ENCODE measurements around the gene KLRG1. TPM values are rescaled to one million over a fixed set of nuclear protein-coding genes. Genes with fewer than 3 reads are reported as not detected.

The KLRG1 gene
- total and polyA plus RNA-seq, 4 experiments from 2014 or later, result 51.2 to 161 (median 77.4) TPM

DNA sequence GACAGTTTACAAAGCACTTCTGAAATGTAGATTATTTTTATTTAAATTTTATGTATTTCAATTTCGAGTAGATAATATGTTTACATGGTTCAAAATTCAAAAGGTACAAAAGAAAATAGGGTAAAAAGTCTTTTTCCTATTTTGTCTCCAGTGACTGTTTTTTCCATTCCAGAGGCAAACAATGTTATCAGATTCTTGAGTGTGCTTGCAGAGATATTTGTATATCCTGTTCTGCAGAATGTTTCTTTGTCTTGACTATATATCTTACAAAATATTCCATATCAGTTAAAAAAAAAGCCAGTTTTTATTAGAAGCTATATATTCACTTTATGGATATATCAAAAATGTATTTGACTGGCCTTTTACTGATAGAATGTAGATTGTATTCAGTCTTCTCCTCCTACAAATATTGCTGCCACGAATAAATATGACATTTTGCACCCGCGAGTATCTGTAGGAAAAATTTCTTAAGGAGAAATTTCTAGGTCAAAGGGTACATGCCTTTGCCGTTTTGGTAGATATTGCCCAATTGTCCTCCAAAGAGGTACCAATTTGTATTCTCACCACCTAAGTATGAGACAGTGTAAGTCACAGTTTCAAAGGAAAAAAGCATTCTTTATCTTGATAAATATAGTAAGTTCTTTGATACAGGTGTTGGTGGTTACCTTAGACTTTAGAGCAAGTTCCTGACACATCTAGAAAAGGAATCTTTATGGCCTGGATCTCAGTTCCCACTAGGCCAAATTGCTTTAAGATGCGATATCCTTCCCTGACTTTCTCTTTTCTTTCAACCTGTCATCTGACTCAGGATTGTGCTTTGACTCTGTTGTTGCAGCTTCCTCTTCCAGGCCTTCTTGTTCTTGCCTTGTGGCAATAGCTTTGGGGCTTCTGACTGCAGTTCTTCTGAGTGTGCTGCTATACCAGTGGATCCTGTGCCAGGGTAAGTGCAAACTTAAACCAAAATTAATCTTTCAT lies 2.3 kb downstream of the KLRG1 start:
- Histone ChIP-seq H3K27me3 (ENCODE audit: insufficient read depth, low read length) (no peaks in the 10 kb centered on the region), H3K9me3 (ENCODE audit: control insufficient read depth in 1 of 2, low read length in 2 of 2) (no peaks in the 10 kb centered on the region), H3K36me3 (ENCODE audit: insufficient read depth, low read length) (no peaks in the 10 kb centered on the region), H3K4me3 (ENCODE audit: low read length in 2 of 2) (peak overlapping the region in 1 of 2 donors; percentile 40), H3K4me1 (ENCODE audit: insufficient read depth, low read length) (peaks cover 86% of the 10 kb centered on the region), H3K27ac (ENCODE audit: low read depth, low read length) (peak overlapping the region; percentile 40)
- peaks cover 54 to 77% (median 66%) of the 10 kb centered on the region in 4 donors for H3K4me1 Mint-ChIP-seq
- H3K4me3 Mint-ChIP-seq, result peak overlapping the region; percentile 82 to 95 (median 93)
- H3K9me3 Mint-ChIP-seq, result peaks cover 0 to 2% (median under 1%) of the 10 kb centered on the region in 8 donors
- DNase-seq, result peak; percentile 20 to 50 (median 24)
- ChIA-PET CTCF (ENCODE audit: partially characterized antibody) (interaction anchor here (0.9 to 2.4 kb wide), 11 partner anchors 22 to 47 kb away, joined by 3 to 19 read pairs (median 4); partner anchors contain the start of gene M6PR), POLR2A (ENCODE audit: partially characterized antibody) (interaction anchor here (1.0 to 3.3 kb wide), 12 partner anchors 11 to 47 kb away, joined by 3 to 23 read pairs (median 6); partner anchors contain the start of gene M6PR)
- peak overlapping the region; percentile 81 to 95 (median 90) for H3K27ac Mint-ChIP-seq
- no peaks in the 10 kb centered on the region for H3K27me3 Mint-ChIP-seq
- peaks cover 17 to 33% of the 10 kb centered on the region in 2 donors for H3K36me3 Mint-ChIP-seq
- intact Hi-C loops (cut with micrococcal nuclease), result no loop called here

DNA sequence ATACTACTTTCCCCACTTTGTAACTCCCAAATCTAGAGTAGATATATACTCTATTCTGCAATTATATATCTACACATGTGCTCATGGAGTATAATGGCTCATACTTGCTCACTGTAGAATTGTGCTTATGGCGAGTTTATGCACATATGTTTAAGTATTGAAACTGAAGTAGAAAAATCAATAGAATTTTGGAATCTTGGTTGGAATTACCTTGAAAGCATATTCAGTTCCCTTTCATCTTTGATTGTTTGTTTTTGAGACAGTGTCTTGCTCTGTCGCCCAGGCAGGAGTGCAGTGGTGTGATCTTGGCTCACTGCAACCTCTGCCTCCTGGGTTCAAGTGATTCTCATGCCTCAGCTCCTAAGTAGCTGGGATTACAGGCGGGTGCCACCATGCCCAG lies 4.5 kb downstream of the KLRG1 start:
- H3K4me3 ChIP-seq (ENCODE audit: low read length in 2 of 2), result no peak overlapping the region
- Mint-ChIP-seq H3K36me3 (peaks cover 29 to 46% of the 10 kb centered on the region in 2 donors), H3K27me3 (no peaks in the 10 kb centered on the region), H3K4me1 (peaks cover 45 to 73% (median 59%) of the 10 kb centered on the region in 4 donors), H3K4me3 (peak overlapping the region; percentile 68 to 95 (median 86)), H3K9me3 (peaks cover 0 to 3% (median 0%) of the 10 kb centered on the region in 8 donors), H3K27ac (peak overlapping the region in 6 of 7 donors; percentile 87 to 91 (median 88))
- H3K36me3 ChIP-seq (ENCODE audit: insufficient read depth, low read length), result no peaks in the 10 kb centered on the region
- ChIA-PET CTCF (ENCODE audit: partially characterized antibody) (interaction anchor here (1.0 to 1.9 kb wide), 3 partner anchors 41 to 45 kb away, joined by 3 to 6 read pairs (median 6); no protein-coding TSS in a partner anchor), POLR2A (ENCODE audit: partially characterized antibody) (interaction anchor here (0.7 to 3.3 kb wide), 7 partner anchors 13 to 43 kb away, joined by 3 to 23 read pairs (median 4); no protein-coding TSS in a partner anchor)
- H3K27ac ChIP-seq (ENCODE audit: low read depth, low read length), result peak overlapping the region; percentile 27
- H3K4me1 ChIP-seq (ENCODE audit: insufficient read depth, low read length), result peaks cover 82% of the 10 kb centered on the region
- intact Hi-C loops (cut with micrococcal nuclease), result no loop called here
- DNase-seq, result no peak
- no peaks in the 10 kb centered on the region for H3K27me3 ChIP-seq (ENCODE audit: insufficient read depth, low read length)
- H3K9me3 ChIP-seq (ENCODE audit: control insufficient read depth in 1 of 2, low read length in 2 of 2), result no peaks in the 10 kb centered on the region

DNA sequence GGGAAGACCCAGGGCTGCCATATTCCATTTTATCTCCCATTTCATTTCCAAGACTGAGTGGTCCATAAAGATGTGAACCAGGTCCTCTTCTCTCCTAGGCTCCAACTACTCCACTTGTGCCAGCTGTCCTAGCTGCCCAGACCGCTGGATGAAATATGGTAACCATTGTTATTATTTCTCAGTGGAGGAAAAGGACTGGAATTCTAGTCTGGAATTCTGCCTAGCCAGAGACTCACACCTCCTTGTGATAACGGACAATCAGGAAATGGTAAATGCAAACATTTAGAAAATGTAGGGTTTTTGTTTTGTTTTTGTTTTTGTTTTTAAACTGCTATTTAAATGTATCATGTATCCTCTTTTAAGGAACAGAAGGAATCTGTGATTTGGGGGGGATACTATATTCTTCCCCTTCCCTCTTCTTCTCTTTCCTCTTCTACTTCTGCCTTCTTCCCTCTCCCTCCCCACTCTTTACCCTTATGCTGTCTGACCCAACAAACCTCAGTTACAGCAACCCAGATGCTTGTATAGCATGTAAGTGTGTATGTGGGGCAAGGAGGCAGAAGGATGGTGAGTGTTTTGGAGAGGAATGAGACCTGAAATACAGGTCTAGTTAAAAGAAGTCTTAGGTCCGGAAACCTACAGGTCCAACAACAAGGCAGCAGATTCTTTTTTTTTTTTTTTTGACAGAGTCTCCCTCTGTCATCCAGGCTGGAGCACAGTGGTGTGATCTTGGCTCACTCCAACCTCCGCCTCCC lies 5.9 kb downstream of the KLRG1 start:
- Mint-ChIP-seq H3K9me3 (peaks cover 0 to 3% (median 0%) of the 10 kb centered on the region in 8 donors), H3K27ac (peak overlapping the region; percentile 87 to 91 (median 88)), H3K36me3 (peaks cover 42 to 55% of the 10 kb centered on the region in 2 donors), H3K4me3 (peak overlapping the region; percentile 68 to 95 (median 86)), H3K4me1 (peaks cover 45 to 74% (median 61%) of the 10 kb centered on the region in 4 donors), H3K27me3 (no peaks in the 10 kb centered on the region)
- Histone ChIP-seq H3K27me3 (ENCODE audit: insufficient read depth, low read length) (no peaks in the 10 kb centered on the region), H3K9me3 (ENCODE audit: control insufficient read depth in 1 of 2, low read length in 2 of 2) (no peaks in the 10 kb centered on the region), H3K4me3 (ENCODE audit: low read length in 2 of 2) (peak overlapping the region in 1 of 2 donors; percentile 12), H3K27ac (ENCODE audit: low read depth, low read length) (peak overlapping the region; percentile 27), H3K4me1 (ENCODE audit: insufficient read depth, low read length) (peaks cover 82% of the 10 kb centered on the region), H3K36me3 (ENCODE audit: insufficient read depth, low read length) (no peaks in the 10 kb centered on the region)
- ChIA-PET POLR2A (ENCODE audit: partially characterized antibody) (interaction anchor here (1.3 to 2.8 kb wide), 5 partner anchors 15 to 44 kb away, joined by 4 to 32 read pairs (median 11); partner anchors contain the start of gene M6PR), CTCF (ENCODE audit: partially characterized antibody) (interaction anchor here (1.3 kb wide), 1 partner anchor 12 kb away, joined by 3 read pairs; no protein-coding TSS in a partner anchor)
- intact Hi-C loops (cut with micrococcal nuclease), result no loop called here
- DNase-seq, result no peak

DNA sequence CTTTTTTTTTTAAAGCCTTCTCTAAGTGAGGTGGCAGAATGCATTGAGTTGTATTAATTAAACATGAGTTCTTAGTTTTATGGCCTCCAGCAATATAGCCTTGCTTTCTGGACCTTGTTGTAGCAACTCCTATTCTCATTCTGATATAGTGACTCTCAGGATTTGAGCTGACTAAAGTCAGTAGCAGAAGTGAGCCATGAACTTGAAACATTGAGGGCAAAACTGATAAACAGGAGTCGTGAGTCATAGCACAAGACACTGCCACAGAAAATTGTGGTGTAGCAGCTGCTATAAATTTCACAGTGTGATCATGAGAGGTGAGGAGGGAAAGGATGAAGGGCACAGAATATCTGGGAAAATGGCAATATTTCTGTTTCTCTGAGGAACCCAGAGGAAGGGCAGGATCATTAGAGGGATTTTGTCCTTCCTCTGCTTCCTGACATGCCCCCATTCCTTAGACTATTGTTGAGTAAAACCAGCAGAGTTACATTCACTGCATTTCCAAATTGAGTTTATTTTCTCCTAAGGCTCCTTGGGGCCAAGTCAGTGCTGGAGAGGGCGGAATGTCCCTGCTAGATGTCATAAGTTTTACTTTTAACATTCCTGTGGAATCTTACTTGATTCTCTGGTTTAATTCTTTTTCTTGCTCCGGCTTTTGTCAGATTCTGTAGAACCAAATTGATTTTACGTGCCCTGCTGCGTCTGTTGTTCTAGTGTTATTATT lies 7.5 kb downstream of the KLRG1 start:
- DNase-seq, result peak in 4 of 5 donors; percentile 4 to 46 (median 16)
- intact Hi-C loops (cut with micrococcal nuclease), result loop anchor here (1.0 kb wide), 3 partner anchors 28 to 46 kb away; no protein-coding TSS in a partner anchor
- peak overlapping the region; percentile 71 to 93 (median 88) for H3K27ac Mint-ChIP-seq
- peaks cover 0 to 3% (median 0%) of the 10 kb centered on the region in 8 donors for H3K9me3 Mint-ChIP-seq
- ChIA-PET POLR2A (ENCODE audit: partially characterized antibody) (interaction anchor here (0.6 to 2.8 kb wide), 15 partner anchors 9 to 367 kb away, joined by 3 to 32 read pairs (median 6); partner anchors contain the start of gene M6PR), CTCF (ENCODE audit: partially characterized antibody) (interaction anchor here (0.9 to 3.0 kb wide), 5 partner anchors 10 to 46 kb away, joined by 3 to 13 read pairs (median 4); no protein-coding TSS in a partner anchor)
- H3K4me1 ChIP-seq (ENCODE audit: insufficient read depth, low read length), result peaks cover 80% of the 10 kb centered on the region
- no peaks in the 10 kb centered on the region for H3K27me3 ChIP-seq (ENCODE audit: insufficient read depth, low read length)
- peaks cover 51 to 82% (median 67%) of the 10 kb centered on the region in 4 donors for H3K4me1 Mint-ChIP-seq
- peaks cover 51 to 66% of the 10 kb centered on the region in 2 donors for H3K36me3 Mint-ChIP-seq
- no peaks in the 10 kb centered on the region for H3K9me3 ChIP-seq (ENCODE audit: control insufficient read depth in 1 of 2, low read length in 2 of 2)
- no peaks in the 10 kb centered on the region for H3K36me3 ChIP-seq (ENCODE audit: insufficient read depth, low read length)
- peak overlapping the region in 7 of 8 donors; percentile 66 to 95 (median 79) for H3K4me3 Mint-ChIP-seq
- no peak overlapping the region for H3K4me3 ChIP-seq (ENCODE audit: low read length in 2 of 2)
- no peaks in the 10 kb centered on the region for H3K27me3 Mint-ChIP-seq
- peak overlapping the region; percentile 27 for H3K27ac ChIP-seq (ENCODE audit: low read depth, low read length)

DNA sequence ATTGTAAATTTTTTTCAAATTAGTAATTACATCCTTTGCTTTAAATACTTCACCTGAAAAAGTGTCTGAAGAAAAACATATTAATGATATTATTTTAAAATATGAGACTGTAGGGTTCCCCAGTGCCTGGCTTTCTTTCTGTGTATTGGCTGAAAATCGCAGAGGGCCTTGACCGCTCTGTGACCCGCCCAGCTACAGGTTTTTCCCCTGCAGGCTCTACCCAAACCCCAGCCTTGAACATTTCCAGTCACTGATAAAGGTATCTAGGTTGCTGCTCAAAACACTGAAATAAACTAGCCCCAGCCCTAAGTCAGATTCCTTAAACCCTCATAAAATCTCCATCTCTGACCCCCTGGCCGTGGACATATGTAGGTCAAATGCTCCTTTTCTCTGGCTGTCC lies 11.9 kb downstream of the KLRG1 start:
- H3K4me3 ChIP-seq (ENCODE audit: low read length in 2 of 2), result no peak overlapping the region
- ChIA-PET POLR2A (ENCODE audit: partially characterized antibody) (interaction anchor here (1.6 to 3.3 kb wide), 2 partner anchors 13 to 51 kb away, joined by 7 to 24 read pairs; partner anchors contain the start of gene M6PR), CTCF (ENCODE audit: partially characterized antibody) (interaction anchor here (2.4 kb wide), 1 partner anchor 37 kb away, joined by 6 read pairs; no protein-coding TSS in a partner anchor)
- intact Hi-C loops (cut with micrococcal nuclease), result no loop called here
- peak overlapping the region in 4 of 7 donors; percentile 59 to 92 (median 66) for H3K27ac Mint-ChIP-seq
- no peak overlapping the region for H3K27ac ChIP-seq (ENCODE audit: low read depth, low read length)
- peaks cover 55% of the 10 kb centered on the region for H3K4me1 ChIP-seq (ENCODE audit: insufficient read depth, low read length)
- H3K36me3 ChIP-seq (ENCODE audit: insufficient read depth, low read length), result no peaks in the 10 kb centered on the region
- peaks cover 57 to 58% of the 10 kb centered on the region in 2 donors for H3K36me3 Mint-ChIP-seq
- H3K4me3 Mint-ChIP-seq, result peak overlapping the region in 7 of 8 donors; percentile 6 to 81 (median 48)
- no peaks in the 10 kb centered on the region for H3K9me3 ChIP-seq (ENCODE audit: control insufficient read depth in 1 of 2, low read length in 2 of 2)
- no peak for DNase-seq
- H3K9me3 Mint-ChIP-seq, result peaks cover 0 to 5% (median under 1%) of the 10 kb centered on the region in 8 donors
- H3K27me3 ChIP-seq (ENCODE audit: insufficient read depth, low read length), result no peaks in the 10 kb centered on the region
- no peaks in the 10 kb centered on the region for H3K27me3 Mint-ChIP-seq
- H3K4me1 Mint-ChIP-seq, result peaks cover 39 to 70% (median 56%) of the 10 kb centered on the region in 4 donors

DNA sequence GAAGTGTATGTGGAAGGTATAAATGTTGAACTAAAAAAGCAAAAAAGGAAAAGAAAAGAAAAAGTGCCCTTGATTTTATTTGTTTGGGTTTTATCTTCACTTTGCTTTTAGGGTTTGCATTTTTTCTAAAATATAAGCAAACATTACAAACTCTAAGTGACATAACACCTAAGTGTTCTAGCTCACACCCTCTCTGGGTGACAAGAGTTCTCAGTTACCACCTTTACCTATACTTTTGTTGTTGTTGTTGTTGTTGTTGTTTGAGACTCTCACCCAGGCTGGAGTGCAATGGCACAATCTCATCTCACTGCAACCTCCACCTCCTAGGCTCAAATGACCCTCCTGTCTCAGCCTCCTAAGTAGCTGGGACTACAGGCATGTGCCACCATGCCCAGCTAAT lies 13.0 kb downstream of the KLRG1 start:
- CTCF ChIA-PET (ENCODE audit: partially characterized antibody), result interaction anchor here (1.2 kb wide), 1 partner anchor 25 kb away, joined by 3 read pairs; no protein-coding TSS in a partner anchor
- Histone ChIP-seq H3K4me3 (ENCODE audit: low read length in 2 of 2) (no peak overlapping the region), H3K27ac (ENCODE audit: low read depth, low read length) (no peak overlapping the region), H3K4me1 (ENCODE audit: insufficient read depth, low read length) (peaks cover 44% of the 10 kb centered on the region), H3K36me3 (ENCODE audit: insufficient read depth, low read length) (no peaks in the 10 kb centered on the region), H3K27me3 (ENCODE audit: insufficient read depth, low read length) (no peaks in the 10 kb centered on the region), H3K9me3 (ENCODE audit: control insufficient read depth in 1 of 2, low read length in 2 of 2) (no peaks in the 10 kb centered on the region)
- Mint-ChIP-seq H3K36me3 (peaks cover 56 to 58% of the 10 kb centered on the region in 2 donors), H3K4me1 (peaks cover 38 to 70% (median 53%) of the 10 kb centered on the region in 4 donors), H3K4me3 (peak overlapping the region in 6 of 8 donors; percentile 5 to 77 (median 46)), H3K9me3 (peaks cover 0 to 5% (median 2%) of the 10 kb centered on the region in 8 donors), H3K27ac (peak overlapping the region in 6 of 7 donors; percentile 5 to 66 (median 42)), H3K27me3 (no peaks in the 10 kb centered on the region)
- no peak for DNase-seq
- intact Hi-C loops (cut with micrococcal nuclease), result no loop called here
- POLR2A ChIA-PET (ENCODE audit: partially characterized antibody), result interaction anchor here (0.6 to 1.6 kb wide), 6 partner anchors 11 to 649 kb away, joined by 3 to 6 read pairs (median 4); no protein-coding TSS in a partner anchor
